GM23338 (cell line): ENCODE data around the gene C6orf120. TPM values are rescaled to one million over a fixed set of nuclear protein-coding genes. Genes with fewer than 3 reads are reported as not detected.

Source experiments
- ATAC-seq: fragments of 200-7000 bp; cut with Tn5 transposase; 3 replicates; pipeline ENCODE4 v1.9.1; 2020
- DNase-seq: peaks from one replicate; pipeline ENCODE4 v3.0.0-alpha.2; 2015; ENCODE audit warnings: low spot score
- H2AFZ ChIP-seq: fragments of 200-600 bp; sonication (generic); 2 replicates; pipeline ENCODE4 v1.8.0; 2016; ENCODE audit warnings: antibody characterized with exemption, mild to moderate bottlenecking, moderate library complexity
- H3F3A ChIP-seq: fragments of 200-600 bp; sonication (generic); replicated peaks from 2 replicates; pipeline ENCODE4 v1.8.0; 2017; ENCODE audit warnings: antibody characterized with exemption, mixed run types, low read depth
- H3K27ac ChIP-seq: fragments of 200-600 bp; sonication (generic); 2 replicates; pipeline ENCODE4 v1.6.1; 2016; ENCODE audit warnings: low read depth
- H3K27me3 ChIP-seq: fragments of 200-600 bp; sonication (generic); 2 replicates; pipeline ENCODE4 v1.8.0; 2016; ENCODE audit warnings: mild to moderate bottlenecking, mixed run types, moderate library complexity; ENCODE audit not compliant: insufficient read depth
- H3K36me3 ChIP-seq: fragments of 200-600 bp; sonication (generic); 2 replicates; pipeline ENCODE4 v1.8.0; 2016; ENCODE audit warnings: mild to moderate bottlenecking; ENCODE audit not compliant: insufficient read depth
- H3K4me1 ChIP-seq: fragments of 200-600 bp; sonication (generic); 2 replicates; pipeline ENCODE4 v1.8.0; 2016; ENCODE audit warnings: mild to moderate bottlenecking, moderate library complexity; ENCODE audit not compliant: insufficient read depth
- H3K4me2 ChIP-seq: fragments of 200-600 bp; sonication (generic); 2 replicates; pipeline ENCODE4 v1.7.1; 2017; ENCODE audit warnings: mixed run types
- H3K4me3 ChIP-seq: fragments of 200-600 bp; sonication (generic); 2 replicates; pipeline ENCODE4 v1.6.1; 2016; ENCODE audit warnings: mixed run types
- H3K79me2 ChIP-seq: fragments of 200-600 bp; sonication (generic); replicated peaks from 2 replicates; pipeline ENCODE4 v1.8.0; 2017; ENCODE audit warnings: mild to moderate bottlenecking; ENCODE audit not compliant: insufficient read depth
- H3K9me2 ChIP-seq: fragments of 200-600 bp; sonication (generic); 2 replicates; pipeline ENCODE4 v1.8.0; 2017; ENCODE audit not compliant: insufficient read depth
- H4K20me1 ChIP-seq: fragments of 200-600 bp; sonication (generic); replicated peaks from 2 replicates; pipeline ENCODE4 v1.8.0; 2017; ENCODE audit warnings: mild to moderate bottlenecking; ENCODE audit not compliant: insufficient read depth
- H3K27ac Mint-ChIP-seq: 2 replicates; pipeline ENCODE4 v1.8.0; 2020; ENCODE audit warnings: inconsistent platforms, mild to moderate bottlenecking, moderate library complexity, mixed read lengths
- H3K27me3 Mint-ChIP-seq: 3 replicates; pipeline ENCODE4 v1.8.0; 2022; ENCODE audit warnings: low read depth, mild to moderate bottlenecking, moderate library complexity, mixed read lengths, inconsistent platforms; ENCODE audit not compliant: insufficient read depth, poor library complexity
- H3K36me3 Mint-ChIP-seq: 3 replicates; pipeline ENCODE4 v1.8.0; 2021; ENCODE audit warnings: low read depth, mild to moderate bottlenecking, inconsistent platforms, moderate library complexity, mixed read lengths
- H3K4me1 Mint-ChIP-seq: 3 replicates; pipeline ENCODE4 v1.8.0; 2020; ENCODE audit warnings: mild to moderate bottlenecking, inconsistent platforms, mixed read lengths
- H3K4me3 Mint-ChIP-seq: 3 replicates; pipeline ENCODE4 v1.8.0; 2021; ENCODE audit warnings: moderate library complexity, mild to moderate bottlenecking, inconsistent platforms, mixed read lengths
- H3K9me3 Mint-ChIP-seq: 3 replicates; pipeline ENCODE4 v1.8.0; 2020; ENCODE audit warnings: moderate library complexity, mild to moderate bottlenecking, inconsistent platforms, mixed read lengths
- ETS1 ChIP-seq: IDR thresholded peaks from 2 replicates; pipeline ENCODE4 v1.6.1; 2016; ENCODE audit warnings: antibody characterized with exemption
- EZH2 ChIP-seq: fragments of 200-600 bp; sonication (generic); IDR thresholded peaks from one replicate; pipeline ENCODE4 v1.8.0; 2017; ENCODE audit warnings: antibody characterized with exemption, mild to moderate bottlenecking, low read depth; ENCODE audit not compliant: unreplicated experiment
- EZH2phosphoT487 ChIP-seq: fragments of 200-600 bp; sonication (generic); IDR thresholded peaks from one replicate; pipeline ENCODE4 v1.8.1; 2018; ENCODE audit warnings: antibody characterized with exemption; ENCODE audit not compliant: unreplicated experiment
- NANOG ChIP-seq: IDR thresholded peaks from 2 replicates; pipeline ENCODE4 v1.6.1; 2016; ENCODE audit warnings: antibody characterized with exemption, borderline replicate concordance
- POLR2AphosphoS5 ChIP-seq: IDR thresholded peaks from 2 replicates; pipeline ENCODE4 v1.6.1; 2016; ENCODE audit warnings: antibody characterized with exemption, low read depth
- ZNF114 ChIP-seq: fragments of 250-450 bp; sonication (Bioruptor Pico); IDR thresholded peaks from 2 replicates; pipeline ENCODE4 v1.5.0; 2020; ENCODE audit warnings: mild to moderate bottlenecking, moderate library complexity
- ZNF331 ChIP-seq: fragments of 250-450 bp; sonication (Bioruptor Pico); IDR thresholded peaks from 2 replicates; pipeline ENCODE4 v1.5.0; 2020; ENCODE audit warnings: low read depth, mild to moderate bottlenecking, moderate library complexity
- ZNF462 ChIP-seq: fragments of 250-450 bp; sonication (Bioruptor Pico); IDR thresholded peaks from 2 replicates; pipeline ENCODE4 v1.5.0; 2020; ENCODE audit warnings: mild to moderate bottlenecking, moderate library complexity
- polyA plus RNA-seq: library from polyadenylated mRNA; unstranded; fragments of >200 nt; fragmentation: Nextera tagmentation; extraction: Ambion mirVana; gene quantifications from 2 replicates; pipeline ENCODE4 v1.2.1, GENCODE V29; 2016
- total RNA-seq: library from RNA; depleted of rRNA; stranded (reverse); fragments of >200 nt; shearing (Covaris generic); gene quantifications from 2 replicates; pipeline ENCODE4 v1.2.3, GENCODE V29; 2014
- TF ChIP-seq, protein P1 (sequence below): IDR thresholded peaks from one replicate; pipeline ENCODE4 v1.6.1; 2018; ENCODE audit warnings: antibody characterized with exemption; ENCODE audit not compliant: unreplicated experiment
- TF ChIP-seq, protein P2 (sequence below), 2 experiments: fragments of 200-600 bp in 1 of 2; sonication (generic) in 1 of 2; conservative IDR thresholded peaks; 2 replicates each; pipeline versions ENCODE4 v1.5.1 to v1.6.1; 2016 to 2017; ENCODE audit warnings: antibody characterized with exemption in 2 of 2, low read depth in 2 of 2, mild to moderate bottlenecking in 2 of 2, moderate library complexity in 1 of 2

The C6orf120 gene
- total and polyA plus RNA-seq, 2 experiments from 2014 or later, result 18.8 to 57.3 TPM

GRCh38 chr6:169741344-169741743, 39.4 kb downstream of the C6orf120 start (continued):
- no peak for TF ChIP-seq ZNF462 (CRISPR knock-in tag)
- no peak for TF ChIP-seq EZH2phosphoT487

GRCh38 chr6:169745405-169745804, 43.5 kb downstream of the C6orf120 start:
- Mint-ChIP-seq H3K36me3 (no peaks in the 10 kb centered on the region), H3K27me3 (peaks cover 1% of the 10 kb centered on the region), H3K9me3 (no peaks in the 10 kb centered on the region), H3K4me1 (peaks cover 6% of the 10 kb centered on the region; the same call in 2 of the 3 replicates), H3K4me3 (no peak overlapping the region), H3K27ac (no peak overlapping the region)
- Histone ChIP-seq H3F3A (no peaks in the 10 kb centered on the region), H3K27ac (no peak overlapping the region), H2AFZ (no peak overlapping the region), H3K4me2 (no peak overlapping the region), H4K20me1 (0 out of 2 replicates have a peak, but pooled peaks cover 4% of the 10 kb centered on the region), H3K27me3 (no peaks in the 10 kb centered on the region), H3K79me2 (peaks cover 7% of the 10 kb centered on the region), H3K36me3 (no peaks in the 10 kb centered on the region), H3K4me3 (no peak overlapping the region), H3K4me1 (peaks cover 8% of the 10 kb centered on the region), H3K9me2 (no peaks in the 10 kb centered on the region)
- ATAC-seq (no peak), DNase-seq (no peak)
- TF ChIP-seq, protein P1, sequence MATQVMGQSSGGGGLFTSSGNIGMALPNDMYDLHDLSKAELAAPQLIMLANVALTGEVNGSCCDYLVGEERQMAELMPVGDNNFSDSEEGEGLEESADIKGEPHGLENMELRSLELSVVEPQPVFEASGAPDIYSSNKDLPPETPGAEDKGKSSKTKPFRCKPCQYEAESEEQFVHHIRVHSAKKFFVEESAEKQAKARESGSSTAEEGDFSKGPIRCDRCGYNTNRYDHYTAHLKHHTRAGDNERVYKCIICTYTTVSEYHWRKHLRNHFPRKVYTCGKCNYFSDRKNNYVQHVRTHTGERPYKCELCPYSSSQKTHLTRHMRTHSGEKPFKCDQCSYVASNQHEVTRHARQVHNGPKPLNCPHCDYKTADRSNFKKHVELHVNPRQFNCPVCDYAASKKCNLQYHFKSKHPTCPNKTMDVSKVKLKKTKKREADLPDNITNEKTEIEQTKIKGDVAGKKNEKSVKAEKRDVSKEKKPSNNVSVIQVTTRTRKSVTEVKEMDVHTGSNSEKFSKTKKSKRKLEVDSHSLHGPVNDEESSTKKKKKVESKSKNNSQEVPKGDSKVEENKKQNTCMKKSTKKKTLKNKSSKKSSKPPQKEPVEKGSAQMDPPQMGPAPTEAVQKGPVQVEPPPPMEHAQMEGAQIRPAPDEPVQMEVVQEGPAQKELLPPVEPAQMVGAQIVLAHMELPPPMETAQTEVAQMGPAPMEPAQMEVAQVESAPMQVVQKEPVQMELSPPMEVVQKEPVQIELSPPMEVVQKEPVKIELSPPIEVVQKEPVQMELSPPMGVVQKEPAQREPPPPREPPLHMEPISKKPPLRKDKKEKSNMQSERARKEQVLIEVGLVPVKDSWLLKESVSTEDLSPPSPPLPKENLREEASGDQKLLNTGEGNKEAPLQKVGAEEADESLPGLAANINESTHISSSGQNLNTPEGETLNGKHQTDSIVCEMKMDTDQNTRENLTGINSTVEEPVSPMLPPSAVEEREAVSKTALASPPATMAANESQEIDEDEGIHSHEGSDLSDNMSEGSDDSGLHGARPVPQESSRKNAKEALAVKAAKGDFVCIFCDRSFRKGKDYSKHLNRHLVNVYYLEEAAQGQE, result no peak
- no peak for TF ChIP-seq NANOG
- TF ChIP-seq ZNF331 (CRISPR knock-in tag), result no peak
- TF ChIP-seq EZH2, result no peak
- TF ChIP-seq, protein P2, sequence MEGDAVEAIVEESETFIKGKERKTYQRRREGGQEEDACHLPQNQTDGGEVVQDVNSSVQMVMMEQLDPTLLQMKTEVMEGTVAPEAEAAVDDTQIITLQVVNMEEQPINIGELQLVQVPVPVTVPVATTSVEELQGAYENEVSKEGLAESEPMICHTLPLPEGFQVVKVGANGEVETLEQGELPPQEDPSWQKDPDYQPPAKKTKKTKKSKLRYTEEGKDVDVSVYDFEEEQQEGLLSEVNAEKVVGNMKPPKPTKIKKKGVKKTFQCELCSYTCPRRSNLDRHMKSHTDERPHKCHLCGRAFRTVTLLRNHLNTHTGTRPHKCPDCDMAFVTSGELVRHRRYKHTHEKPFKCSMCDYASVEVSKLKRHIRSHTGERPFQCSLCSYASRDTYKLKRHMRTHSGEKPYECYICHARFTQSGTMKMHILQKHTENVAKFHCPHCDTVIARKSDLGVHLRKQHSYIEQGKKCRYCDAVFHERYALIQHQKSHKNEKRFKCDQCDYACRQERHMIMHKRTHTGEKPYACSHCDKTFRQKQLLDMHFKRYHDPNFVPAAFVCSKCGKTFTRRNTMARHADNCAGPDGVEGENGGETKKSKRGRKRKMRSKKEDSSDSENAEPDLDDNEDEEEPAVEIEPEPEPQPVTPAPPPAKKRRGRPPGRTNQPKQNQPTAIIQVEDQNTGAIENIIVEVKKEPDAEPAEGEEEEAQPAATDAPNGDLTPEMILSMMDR (conservative IDR thresholded peaks at IDR 0.05; ENCODE audit: low read depth in 2 of 2), result no peak
- no peak for TF ChIP-seq POLR2AphosphoS5
- TF ChIP-seq EZH2phosphoT487, result no peak
- no peak for TF ChIP-seq ETS1
- TF ChIP-seq ZNF114 (CRISPR knock-in tag), result no peak
